Right ventricle myocardium inferior (tissue), 1 donor: ENCODE measurements around the gene SPRTN. TPM values are rescaled to one million over a fixed set of nuclear protein-coding genes. Genes with fewer than 3 reads are reported as not detected.

ENCODE experiments used
- ATAC-seq: fragments of 200-7000 bp; cut with Tn5 transposase; one replicate; pipeline ENCODE4 v1.9.1; 2020; ENCODE audit warnings: mild to moderate bottlenecking, moderate library complexity
- DNase-seq: peaks from one replicate; pipeline ENCODE4 v3.0.0; 2021; ENCODE audit errors: missing footprints
- intact Hi-C: fragments of 100-400 bp; cut with DNase I; formaldehyde crosslinking; loops from one replicate; pipeline ENCODE4 v1.11.0; 2022
- long read RNA-seq: library from polyadenylated mRNA; unstranded; transcript quantifications from one replicate; pipeline ENCODE4 v2.0.0, GENCODE V29; 2021
- total RNA-seq: library from RNA; stranded (reverse); fragmentation: NEBNext Ultra II Directional; extraction: Animal tissue kit (Norgen Biotek cat#: 25700); gene quantifications from one replicate; pipeline ENCODE4 v1.2.1, GENCODE V29; 2021
- donor health status: DM: no; HTN: yes; CAD: no; lungs with severe emphysema.

The SPRTN gene
- total RNA-seq: 6.5 TPM
- long read RNA-seq, transcript SPRTN-202 (5 exons, 3,468 nt): major isoform, 5 of 8 reads
- long read RNA-seq, partial matches to known transcripts: 0 of 8 reads
- long read RNA-seq, other reads (novel, unspliced or antisense): 3 of 8 reads

GRCh38 chr1:231338270-231339128, at the start of gene SPRTN:
TSS of gene SPRTN (plus strand) at chr1:231338293. CDS start at chr1:231338384, 91 bp downstream.
- DNase-seq (no peak), ATAC-seq (peak; percentile 83)
- intact Hi-C loops: no loop called here

GRCh38 chr1:231295938-231296337, 42.2 kb upstream of the SPRTN start:
- intact Hi-C loops: no loop called here
- DNase-seq (no peak), ATAC-seq (no peak)

GRCh38 chr1:231301990-231302389, 36.1 kb upstream of the SPRTN start:
- ATAC-seq (no peak), DNase-seq (no peak)
- intact Hi-C loops: no loop called here

GRCh38 chr1:231310391-231310934, 27.6 kb upstream of the SPRTN start:
- intact Hi-C loops: no loop called here
- ATAC-seq (no peak), DNase-seq (no peak)

- intact Hi-C loops: no loop called here
- ATAC-seq: no peak
These were observed 26.2 kb upstream of the SPRTN start for GRCh38 chr1:231311720-231312431.

GRCh38 chr1:231312432-231312788, 25.7 kb upstream of the SPRTN start:
- no peak for ATAC-seq
- intact Hi-C loops: no loop called here
- no peak for DNase-seq

More at GRCh38 chr1:231311720-231312431, 26.2 kb upstream of the SPRTN start:
- no peak for DNase-seq

- DNase-seq: no peak
- ATAC-seq: no peak
- intact Hi-C loops: no loop called here
These were observed 24.4 kb upstream of the SPRTN start for GRCh38 chr1:231313661-231314060.

GRCh38 chr1:231315887-231316286, 22.2 kb upstream of the SPRTN start:
- intact Hi-C loops: no loop called here
- no peak for ATAC-seq

GRCh38 chr1:231317306-231318014, 20.6 kb upstream of the SPRTN start:
- intact Hi-C loops: no loop called here

More at GRCh38 chr1:231315887-231316286, 22.2 kb upstream of the SPRTN start:
- no peak for DNase-seq

GRCh38 chr1:231318015-231318355, 20.1 kb upstream of the SPRTN start:
- intact Hi-C loops: no loop called here
- ATAC-seq: no peak
- no peak for DNase-seq

More at GRCh38 chr1:231317306-231318014, 20.6 kb upstream of the SPRTN start:
- DNase-seq (no peak), ATAC-seq (no peak)

GRCh38 chr1:231318568-231318967, 19.5 kb upstream of the SPRTN start:
- intact Hi-C loops: no loop called here
- DNase-seq (no peak), ATAC-seq (no peak)

GRCh38 chr1:231319080-231319479, 19.0 kb upstream of the SPRTN start:
- intact Hi-C loops: no loop called here
- no peak for DNase-seq
- ATAC-seq: no peak

- DNase-seq: no peak
- intact Hi-C loops: no loop called here
- ATAC-seq: no peak
These were observed 15.1 kb upstream of the SPRTN start for GRCh38 chr1:231322880-231323530.

GRCh38 chr1:231324660-231325059, 13.4 kb upstream of the SPRTN start:
- intact Hi-C loops: no loop called here
- DNase-seq: no peak
- ATAC-seq: no peak

GRCh38 chr1:231326248-231326647, 11.8 kb upstream of the SPRTN start:
- no peak for DNase-seq
- intact Hi-C loops: no loop called here
- no peak for ATAC-seq

GRCh38 chr1:231327617-231328016, 10.5 kb upstream of the SPRTN start:
- DNase-seq (no peak), ATAC-seq (no peak)
- intact Hi-C loops: no loop called here

- no peak for ATAC-seq
- no peak for DNase-seq
- intact Hi-C loops: no loop called here
These were observed 8.6 kb upstream of the SPRTN start for GRCh38 chr1:231329483-231329882.

- no peak for DNase-seq
- no peak for ATAC-seq
- intact Hi-C loops: no loop called here
These were observed 5.3 kb upstream of the SPRTN start for GRCh38 chr1:231332761-231333160.
